Right ventricle myocardium inferior (tissue), 1 donor: ENCODE measurements around the gene TRIM51. TPM values are rescaled to one million over a fixed set of nuclear protein-coding genes. Genes with fewer than 3 reads are reported as not detected.

ENCODE experiments used
- total RNA-seq: library from RNA; stranded (reverse); fragmentation: NEBNext Ultra II Directional; extraction: Animal tissue kit (Norgen Biotek cat#: 25700); gene quantifications from one replicate; pipeline ENCODE4 v1.2.1, GENCODE V29; 2021
- donor health status: DM: no; HTN: yes; CAD: no; lungs with severe emphysema.

The TRIM51 gene
- total RNA-seq, 1 donor from 2014 or later = not detected

Other genes starting within 250 kb of the TRIM51 start
- gene OR4P4, start 248.2 kb upstream of the TRIM51 start, total RNA-seq = not detected
- not detected for gene OR4S2, start 235.0 kb upstream of the TRIM51 start, total RNA-seq
- not detected for gene OR4C6, start 221.1 kb upstream of the TRIM51 start, total RNA-seq
- gene OR5D13, start 109.9 kb upstream of the TRIM51 start, total RNA-seq = not detected
- not detected for gene OR5D14, start 87.7 kb upstream of the TRIM51 start, total RNA-seq
- gene OR5L1, start 71.9 kb upstream of the TRIM51 start, total RNA-seq = not detected
- gene OR5D18, start 63.7 kb upstream of the TRIM51 start, total RNA-seq = not detected
- not detected for gene OR5L2, start 56.1 kb upstream of the TRIM51 start, total RNA-seq
- not detected for gene OR5D16, start 44.5 kb upstream of the TRIM51 start, total RNA-seq
- gene OR5W2, start 31.3 kb downstream of the TRIM51 start, total RNA-seq = not detected
- gene OR5I1, start 53.1 kb downstream of the TRIM51 start, total RNA-seq = not detected
- not detected for gene OR10AG1, start 86.6 kb downstream of the TRIM51 start, total RNA-seq
- gene OR5F1, start 111.3 kb downstream of the TRIM51 start, total RNA-seq = not detected
- not detected for gene OR5AS1, start 144.4 kb downstream of the TRIM51 start, total RNA-seq
- gene OR8I2, start 210.0 kb downstream of the TRIM51 start, total RNA-seq = not detected
- not detected for gene OR8H2, start 220.4 kb downstream of the TRIM51 start, total RNA-seq
- gene OR8H3, start 239.1 kb downstream of the TRIM51 start, total RNA-seq = not detected